ENCODE data around the gene NEK9. TPM values are rescaled to one million over a fixed set of nuclear protein-coding genes. Genes with fewer than 3 reads are reported as not detected.

The NEK9 gene
- total RNA-seq, 4 donors from 2014 or later: 22.2 to 58.3 (median 34.3) TPM

DNA sequence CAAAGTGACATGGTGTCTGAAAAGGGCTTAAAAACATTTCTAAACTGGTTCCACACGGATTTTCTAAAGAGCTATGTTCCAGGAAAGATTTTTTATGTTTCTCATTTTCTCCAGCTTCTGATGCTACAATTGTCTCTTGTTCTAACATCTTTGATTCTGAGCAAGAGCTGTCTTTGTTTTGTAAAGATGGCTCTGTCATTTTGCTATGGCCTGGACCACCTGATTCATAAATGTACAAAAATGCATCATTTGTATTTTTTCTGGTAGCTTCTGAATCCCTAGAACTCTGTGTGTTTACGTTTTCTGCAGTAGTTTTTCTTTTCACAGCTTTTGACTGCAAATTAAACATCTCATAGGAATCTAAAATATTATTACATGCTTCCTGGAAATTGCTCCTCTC lies 78.7 kb downstream of the NEK9 start:
- TF ChIP-seq, protein P1, sequence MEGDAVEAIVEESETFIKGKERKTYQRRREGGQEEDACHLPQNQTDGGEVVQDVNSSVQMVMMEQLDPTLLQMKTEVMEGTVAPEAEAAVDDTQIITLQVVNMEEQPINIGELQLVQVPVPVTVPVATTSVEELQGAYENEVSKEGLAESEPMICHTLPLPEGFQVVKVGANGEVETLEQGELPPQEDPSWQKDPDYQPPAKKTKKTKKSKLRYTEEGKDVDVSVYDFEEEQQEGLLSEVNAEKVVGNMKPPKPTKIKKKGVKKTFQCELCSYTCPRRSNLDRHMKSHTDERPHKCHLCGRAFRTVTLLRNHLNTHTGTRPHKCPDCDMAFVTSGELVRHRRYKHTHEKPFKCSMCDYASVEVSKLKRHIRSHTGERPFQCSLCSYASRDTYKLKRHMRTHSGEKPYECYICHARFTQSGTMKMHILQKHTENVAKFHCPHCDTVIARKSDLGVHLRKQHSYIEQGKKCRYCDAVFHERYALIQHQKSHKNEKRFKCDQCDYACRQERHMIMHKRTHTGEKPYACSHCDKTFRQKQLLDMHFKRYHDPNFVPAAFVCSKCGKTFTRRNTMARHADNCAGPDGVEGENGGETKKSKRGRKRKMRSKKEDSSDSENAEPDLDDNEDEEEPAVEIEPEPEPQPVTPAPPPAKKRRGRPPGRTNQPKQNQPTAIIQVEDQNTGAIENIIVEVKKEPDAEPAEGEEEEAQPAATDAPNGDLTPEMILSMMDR (IDR thresholded peaks at IDR 0.05): no peak
- TF ChIP-seq POLR2A (IDR thresholded peaks at IDR 0.05) (no peak), POLR2AphosphoS5 (IDR thresholded peaks at IDR 0.05) (no peak), EP300 (IDR thresholded peaks at IDR 0.05) (no peak)
- no peaks in the 10 kb centered on the region for H3K27me3 ChIP-seq
- H3K4me3 ChIP-seq: no peak overlapping the region
- no peak for DNase-seq (ENCODE audit: low spot score in 2 of 2)
- H3K9me3 ChIP-seq: no peaks in the 10 kb centered on the region
- H3K27ac ChIP-seq: peak overlapping the region; percentile 86
- H3K4me1 ChIP-seq: peaks cover 42% of the 10 kb centered on the region
- WGBS: 75% methylated on average over 2 of the region's 2 CpGs
- H3K36me3 ChIP-seq: no peaks in the 10 kb centered on the region

DNA sequence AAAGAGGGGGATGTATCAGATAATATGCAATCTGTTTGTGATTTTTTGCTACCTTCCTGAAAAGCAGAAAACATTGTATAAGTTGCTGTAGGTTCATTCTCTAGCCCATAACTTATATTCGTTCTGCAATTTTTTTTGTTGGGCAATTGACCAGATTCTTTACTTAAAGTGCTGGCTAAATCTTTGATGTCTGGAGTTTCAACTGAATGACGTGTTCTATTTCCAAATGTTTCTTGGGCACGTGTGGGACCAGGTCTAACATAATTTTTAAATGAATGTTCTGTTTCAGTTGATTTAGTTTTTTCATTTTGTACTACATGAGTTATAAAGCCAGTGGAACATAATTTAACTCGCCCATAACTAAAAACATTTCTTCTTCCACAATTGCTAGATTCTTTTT lies 79.3 kb downstream of the NEK9 start:
- Histone ChIP-seq H3K4me1 (peaks cover 42% of the 10 kb centered on the region), H3K36me3 (no peaks in the 10 kb centered on the region), H3K9me3 (no peaks in the 10 kb centered on the region), H3K27ac (peak overlapping the region; percentile 86), H3K4me3 (no peak overlapping the region), H3K27me3 (no peaks in the 10 kb centered on the region)
- no peak for DNase-seq (ENCODE audit: low spot score in 2 of 2)
- 80% methylated on average over 4 of the region's 4 CpGs for WGBS
- no peak for TF ChIP-seq POLR2A (IDR thresholded peaks at IDR 0.05)

DNA sequence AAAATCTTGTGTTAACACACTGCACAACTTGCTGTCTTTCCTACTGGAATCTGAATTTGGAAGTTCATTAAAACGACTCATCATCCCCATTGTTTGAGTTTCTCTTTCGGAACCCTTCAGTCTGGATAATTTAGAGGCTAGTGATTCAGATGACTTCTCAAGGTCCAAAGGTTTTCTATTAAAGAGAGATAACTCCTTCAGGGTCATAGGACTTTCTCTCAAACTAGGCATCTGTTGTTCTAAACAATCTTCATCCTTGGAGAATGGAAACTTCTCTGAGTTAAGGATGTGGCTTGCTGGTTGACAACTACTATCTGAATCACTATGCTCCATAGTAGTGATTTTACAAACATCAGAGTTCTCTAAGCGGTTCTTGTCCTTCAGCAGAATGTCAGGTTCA lies 79.9 kb downstream of the NEK9 start:
- WGBS: 97% methylated on average over 3 of the region's 3 CpGs
- H3K4me1 ChIP-seq: peaks cover 47% of the 10 kb centered on the region
- no peaks in the 10 kb centered on the region for H3K9me3 ChIP-seq
- no peaks in the 10 kb centered on the region for H3K36me3 ChIP-seq
- no peak overlapping the region for H3K4me3 ChIP-seq
- H3K27me3 ChIP-seq: no peaks in the 10 kb centered on the region
- no peak overlapping the region for H3K27ac ChIP-seq
- TF ChIP-seq POLR2AphosphoS5 (IDR thresholded peaks at IDR 0.05) (no peak), EP300 (IDR thresholded peaks at IDR 0.05) (no peak), POLR2A (IDR thresholded peaks at IDR 0.05) (no peak)
- TF ChIP-seq, protein P1 (IDR thresholded peaks at IDR 0.05): no peak
- DNase-seq (ENCODE audit: low spot score in 2 of 2): no peak

DNA sequence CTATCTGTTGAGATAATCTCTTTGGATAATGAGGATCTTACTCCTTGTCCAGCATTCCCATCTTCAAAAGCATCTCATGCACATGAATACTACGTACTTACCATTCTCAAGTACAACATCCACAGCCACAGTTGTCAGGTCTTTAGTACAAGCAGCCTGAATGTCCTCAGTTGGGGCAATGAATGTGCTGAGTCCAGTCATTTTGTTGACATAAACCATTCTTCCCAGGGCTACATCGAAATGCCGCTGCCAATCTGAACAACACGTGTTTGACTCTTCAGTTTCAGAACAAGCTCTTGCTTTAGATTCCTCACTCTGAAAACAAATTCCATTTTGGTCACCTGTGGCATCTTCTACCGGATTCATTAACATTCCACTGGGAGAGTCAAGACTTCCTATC lies 80.6 kb downstream of the NEK9 start:
- TF ChIP-seq, protein P1 (IDR thresholded peaks at IDR 0.05): no peak
- Histone ChIP-seq H3K27me3 (no peaks in the 10 kb centered on the region), H3K4me1 (peaks cover 49% of the 10 kb centered on the region), H3K4me3 (no peak overlapping the region), H3K36me3 (no peaks in the 10 kb centered on the region), H3K27ac (no peak overlapping the region), H3K9me3 (no peaks in the 10 kb centered on the region)
- 94% methylated on average over 5 of the region's 5 CpGs for WGBS
- no peak for DNase-seq (ENCODE audit: low spot score in 2 of 2)

DNA sequence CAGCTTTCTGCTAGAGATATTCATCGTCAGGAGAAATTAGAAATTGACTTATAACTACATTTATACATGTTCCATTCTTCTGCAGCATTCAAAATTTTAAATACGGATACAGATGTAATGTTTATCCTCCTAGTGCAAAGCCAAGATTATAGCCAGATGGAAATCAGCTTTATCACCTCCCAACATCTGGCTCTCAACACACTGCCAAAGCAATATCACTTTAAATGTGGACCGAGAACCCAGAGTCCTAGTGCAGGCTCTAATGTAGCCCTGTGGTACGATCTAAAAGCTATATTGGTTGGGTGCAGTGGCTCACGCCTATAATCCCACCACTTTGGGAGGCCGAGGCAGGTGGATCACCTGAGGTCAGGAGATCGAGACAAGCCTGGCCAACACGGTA lies 82.1 kb downstream of the NEK9 start:
- TF ChIP-seq POLR2A (IDR thresholded peaks at IDR 0.05) (no peak), POLR2AphosphoS5 (IDR thresholded peaks at IDR 0.05) (no peak), EP300 (IDR thresholded peaks at IDR 0.05) (no peak)
- TF ChIP-seq, protein P1 (IDR thresholded peaks at IDR 0.05): no peak
- Histone ChIP-seq H3K4me3 (no peak overlapping the region), H3K9me3 (no peaks in the 10 kb centered on the region), H3K27ac (no peak overlapping the region), H3K27me3 (no peaks in the 10 kb centered on the region), H3K36me3 (no peaks in the 10 kb centered on the region), H3K4me1 (peaks cover 39% of the 10 kb centered on the region)
- DNase-seq (ENCODE audit: low spot score in 2 of 2): no peak
- WGBS: 60% methylated on average over 8 of the region's 8 CpGs

DNA sequence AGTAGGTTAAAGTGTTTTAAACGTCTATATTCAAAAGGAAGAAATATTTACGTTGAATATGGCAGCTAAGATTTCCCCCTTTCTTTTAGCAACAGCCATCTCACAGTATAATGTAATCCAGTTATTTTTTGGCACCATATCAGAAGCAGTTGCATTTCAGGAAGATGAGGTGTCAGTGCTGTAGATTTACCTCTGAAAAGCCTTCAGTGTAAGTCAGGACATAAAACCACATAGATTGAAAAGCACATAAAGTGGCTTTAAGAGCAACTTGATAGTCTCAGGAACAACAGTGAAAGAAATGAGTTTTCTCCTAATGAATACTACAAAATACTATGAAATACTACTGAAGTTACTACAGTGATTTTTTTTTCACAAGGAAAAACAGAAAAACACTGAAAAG lies 82.5 kb downstream of the NEK9 start:
- TF ChIP-seq POLR2AphosphoS5 (IDR thresholded peaks at IDR 0.05) (no peak), POLR2A (IDR thresholded peaks at IDR 0.05) (no peak), EP300 (IDR thresholded peaks at IDR 0.05) (no peak)
- TF ChIP-seq, protein P1 (IDR thresholded peaks at IDR 0.05): no peak
- no peak for DNase-seq (ENCODE audit: low spot score in 2 of 2)
- H3K27ac ChIP-seq: no peak overlapping the region
- no peaks in the 10 kb centered on the region for H3K9me3 ChIP-seq
- 18% methylated on average over 2 of the region's 2 CpGs for WGBS
- H3K27me3 ChIP-seq: no peaks in the 10 kb centered on the region
- no peaks in the 10 kb centered on the region for H3K36me3 ChIP-seq
- H3K4me3 ChIP-seq: no peak overlapping the region
- H3K4me1 ChIP-seq: peaks cover 38% of the 10 kb centered on the region
